Mesenchymal stem cell (in vitro differentiated cells and primary cell): ENCODE data around the gene LARP1.

Experiments
- DNase-seq: peaks from one replicate; pipeline ENCODE4 v3.0.0-alpha.2; 2013
- H2AFZ ChIP-seq: one replicate; pipeline ENCODE4 v1.6.1; 2013; ENCODE audit warnings: low read depth, mild to moderate bottlenecking, control low read depth, inconsistent platforms, low read length, moderate library complexity
- H2AK5ac ChIP-seq: 2 replicates; pipeline ENCODE4 v1.6.1; 2013; ENCODE audit warnings: low read length, moderate library complexity, mild to moderate bottlenecking, inconsistent platforms; ENCODE audit not compliant: severe bottlenecking
- H2BK120ac ChIP-seq: one replicate; pipeline ENCODE4 v1.6.1; 2013; ENCODE audit warnings: low read depth, mild to moderate bottlenecking, inconsistent platforms, low read length, moderate library complexity
- H2BK12ac ChIP-seq, 2 experiments: one replicate each; pipeline ENCODE4 v1.6.1; 2013; ENCODE audit warnings: inconsistent platforms in 2 of 2, low read length in 2 of 2, mild to moderate bottlenecking in 2 of 2, moderate library complexity in 2 of 2, control low read depth in 1 of 2
- H2BK15ac ChIP-seq: one replicate; pipeline ENCODE4 v1.6.1; 2013; ENCODE audit warnings: mild to moderate bottlenecking, low read depth, inconsistent platforms; ENCODE audit not compliant: poor library complexity, severe bottlenecking
- H2BK5ac ChIP-seq: 2 replicates; pipeline ENCODE4 v1.6.1; 2013; ENCODE audit warnings: low read depth, mild to moderate bottlenecking, low read length, control low read depth, inconsistent platforms; ENCODE audit not compliant: poor library complexity, severe bottlenecking
- H3K14ac ChIP-seq, 2 experiments: one replicate each; pipeline ENCODE4 v1.6.1; 2013; ENCODE audit warnings: inconsistent platforms in 2 of 2, low read length in 2 of 2, control low read depth in 1 of 2, mild to moderate bottlenecking in 1 of 2, moderate library complexity in 1 of 2
- H3K18ac ChIP-seq, 2 experiments: one replicate each; pipeline ENCODE4 v1.6.1; 2013; ENCODE audit warnings: inconsistent platforms in 2 of 2, low read length in 2 of 2, control low read depth in 1 of 2, low read depth in 1 of 2, mild to moderate bottlenecking in 1 of 2
- H3K23ac ChIP-seq, 2 experiments: one replicate each; pipeline ENCODE4 v1.6.1; 2013; ENCODE audit warnings: inconsistent platforms in 2 of 2, low read length in 2 of 2, mild to moderate bottlenecking in 2 of 2, moderate library complexity in 2 of 2, control low read depth in 1 of 2
- H3K27ac ChIP-seq: 2 replicates; pipeline ENCODE4 v1.5.1; 2013; ENCODE audit warnings: mild to moderate bottlenecking, moderate library complexity, low read length, control low read depth, inconsistent platforms; ENCODE audit not compliant: poor library complexity, severe bottlenecking
- H3K27me3 ChIP-seq, 2 experiments: 2 replicates each; pipeline versions ENCODE4 v1.6.1 to v1.7.0; 2013; ENCODE audit warnings: low read length in 2 of 2, mild to moderate bottlenecking in 2 of 2, moderate library complexity in 2 of 2, control low read depth in 1 of 2, inconsistent platforms in 1 of 2; ENCODE audit not compliant: control insufficient read depth in 1 of 2, insufficient read depth in 1 of 2
- H3K36me3 ChIP-seq, 2 experiments: 2 replicates each; pipeline versions ENCODE4 v1.6.1 to v1.7.0; 2013; ENCODE audit warnings: low read length in 2 of 2, control low read depth in 1 of 2, inconsistent platforms in 1 of 2, low read depth in 1 of 2, mild to moderate bottlenecking in 1 of 2; ENCODE audit not compliant: insufficient read depth in 2 of 2, control insufficient read depth in 1 of 2
- H3K4ac ChIP-seq, 2 experiments: one replicate each; pipeline ENCODE4 v1.6.1; 2013; ENCODE audit warnings: inconsistent platforms in 2 of 2, low read length in 2 of 2, mild to moderate bottlenecking in 2 of 2, moderate library complexity in 2 of 2, control low read depth in 1 of 2, low read depth in 1 of 2
- H3K4me1 ChIP-seq: 2 replicates; pipeline ENCODE4 v1.6.1; 2013; ENCODE audit warnings: low read depth, low read length, control low read depth; ENCODE audit not compliant: control insufficient read depth, insufficient read depth
- H3K4me2 ChIP-seq: 2 replicates; pipeline ENCODE4 v1.6.1; 2013; ENCODE audit warnings: low read length, mild to moderate bottlenecking, inconsistent platforms; ENCODE audit not compliant: poor library complexity, severe bottlenecking
- H3K4me3 ChIP-seq, 2 experiments: 2 replicates each; pipeline versions ENCODE4 v1.5.1 to v1.7.0; 2013; ENCODE audit warnings: low read length in 2 of 2, mild to moderate bottlenecking in 2 of 2, control low read depth in 1 of 2, low read depth in 1 of 2; ENCODE audit not compliant: insufficient read depth in 1 of 2
- H3K79me1 ChIP-seq: replicated peaks from 2 replicates; pipeline ENCODE4 v1.6.1; 2013; ENCODE audit warnings: mild to moderate bottlenecking, control low read depth, low read length, inconsistent platforms; ENCODE audit not compliant: poor library complexity, severe bottlenecking
- H3K9ac ChIP-seq: 2 replicates; pipeline ENCODE4 v1.7.0; 2013; ENCODE audit warnings: mild to moderate bottlenecking, low read length, moderate library complexity
- H3K9me3 ChIP-seq: 2 replicates; pipeline ENCODE4 v1.7.0; 2013; ENCODE audit warnings: mild to moderate bottlenecking, low read length; ENCODE audit not compliant: control insufficient read depth
- H4K8ac ChIP-seq: one replicate; pipeline ENCODE4 v1.6.1; 2013; ENCODE audit warnings: inconsistent platforms, mild to moderate bottlenecking, low read length, moderate library complexity
- H4K91ac ChIP-seq: one replicate; pipeline ENCODE4 v1.6.1; 2013; ENCODE audit warnings: mild to moderate bottlenecking, low read length, inconsistent platforms
- WGBS: methylation state at CpG from one replicate; pipeline ENCODE4 v1.1.7; 2013; ENCODE audit warnings: mixed read lengths; 5-methylcytosine and 5-hydroxymethylcytosine counted together

LARP1 gene

DNA sequence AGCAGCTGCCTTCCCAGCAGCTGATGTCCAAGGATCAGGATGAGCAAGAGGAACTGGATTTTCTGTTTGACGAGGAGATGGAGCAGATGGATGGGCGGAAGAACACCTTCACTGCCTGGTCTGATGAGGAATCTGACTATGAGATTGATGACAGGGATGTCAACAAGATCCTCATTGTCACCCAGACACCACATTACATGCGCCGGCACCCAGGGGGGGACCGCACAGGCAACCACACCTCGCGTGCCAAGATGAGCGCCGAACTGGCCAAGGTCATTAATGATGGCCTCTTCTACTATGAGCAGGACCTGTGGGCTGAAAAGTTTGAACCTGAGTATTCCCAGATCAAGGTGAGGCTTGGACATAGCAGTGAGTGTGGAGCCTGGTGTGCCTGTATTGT, 46.9 kb downstream of the LARP1 start:
- Histone ChIP-seq H4K91ac (no peak overlapping the region), H3K14ac (no peak overlapping the region), H4K8ac (no peak overlapping the region), H2BK5ac (no peak overlapping the region), H2BK120ac (no peak overlapping the region), H3K4me2 (no peak overlapping the region), H3K36me3 (peaks cover 47 to 96% of the 10 kb centered on the region in 2 experiments), H3K4me3 (no peak overlapping the region), H3K27ac (no peak overlapping the region), H3K23ac (no peak overlapping the region), H3K9me3 (no peaks in the 10 kb centered on the region), H2BK12ac (no peak overlapping the region), H2AFZ (no peak overlapping the region), H3K9ac (no peak overlapping the region), H3K79me1 (peaks cover 43% of the 10 kb centered on the region), H3K18ac (no peak overlapping the region), H2BK15ac (no peak overlapping the region), H3K27me3 (no peaks in the 10 kb centered on the region), H2AK5ac (no peak overlapping the region), H3K4me1 (peaks cover 2% of the 10 kb centered on the region), H3K4ac (no peak overlapping the region)
- no peak for DNase-seq
- over 99% methylated on average over 9 of the region's 9 CpGs for WGBS

DNA sequence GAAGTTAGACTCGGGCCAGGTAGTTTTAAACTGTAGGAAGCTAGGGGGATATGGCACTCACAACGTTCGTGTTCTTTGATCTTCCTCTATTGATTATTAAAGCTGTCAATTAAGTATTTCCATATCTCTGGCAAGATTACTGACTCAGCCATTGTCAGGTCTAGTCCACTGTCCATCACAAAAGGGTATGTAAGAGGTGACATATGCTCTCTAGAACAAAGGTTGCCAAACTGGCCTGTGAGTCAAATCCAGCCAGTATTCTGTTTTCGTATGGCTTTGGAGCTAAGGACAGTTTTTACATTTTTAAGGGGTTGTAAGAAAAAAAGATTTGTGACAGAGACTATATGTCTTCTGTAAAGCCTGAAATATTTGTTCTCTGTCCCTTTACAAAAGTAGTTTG, 51.0 kb downstream of the LARP1 start:
- no peak for DNase-seq
- Histone ChIP-seq H3K23ac (no peak overlapping the region), H2AK5ac (no peak overlapping the region), H2BK15ac (no peak overlapping the region), H3K9me3 (no peaks in the 10 kb centered on the region), H3K18ac (no peak overlapping the region), H3K36me3 (peaks cover 47 to 94% of the 10 kb centered on the region in 2 experiments), H3K4me1 (no peaks in the 10 kb centered on the region), H2BK5ac (no peak overlapping the region), H3K9ac (no peak overlapping the region), H4K8ac (no peak overlapping the region), H3K4me2 (no peak overlapping the region), H3K27ac (no peak overlapping the region), H3K27me3 (no peaks in the 10 kb centered on the region), H3K4me3 (no peak overlapping the region), H2BK120ac (no peak overlapping the region), H4K91ac (no peak overlapping the region), H3K79me1 (peaks cover 38% of the 10 kb centered on the region), H2BK12ac (no peak overlapping the region), H2AFZ (no peak overlapping the region), H3K14ac (no peak overlapping the region), H3K4ac (no peak overlapping the region)
- WGBS = 94% methylated on average over 4 of the region's 4 CpGs

DNA sequence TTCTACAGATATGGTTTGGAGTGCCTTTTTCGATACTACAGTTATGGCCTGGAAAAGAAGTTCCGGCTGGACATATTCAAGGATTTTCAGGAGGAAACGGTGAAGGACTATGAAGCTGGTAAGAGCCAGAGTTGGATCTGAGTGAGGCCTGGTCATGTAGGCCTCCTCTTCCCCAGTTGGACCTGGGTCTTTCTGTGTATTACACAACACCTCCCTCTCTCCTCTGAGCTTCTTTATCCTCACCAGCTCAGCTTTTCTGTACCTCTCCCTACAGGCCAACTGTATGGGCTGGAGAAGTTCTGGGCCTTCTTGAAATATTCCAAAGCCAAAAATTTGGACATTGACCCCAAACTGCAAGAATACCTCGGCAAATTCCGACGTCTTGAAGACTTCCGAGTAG, 56.1 kb downstream of the LARP1 start:
- no peak overlapping the region for H4K8ac ChIP-seq
- H2BK5ac ChIP-seq = no peak overlapping the region
- no peaks in the 10 kb centered on the region for H3K27me3 ChIP-seq
- H3K4ac ChIP-seq = no peak overlapping the region
- 100% methylated on average over 7 of the region's 7 CpGs for WGBS
- H3K79me1 ChIP-seq = peaks cover 33% of the 10 kb centered on the region
- no peak overlapping the region for H2BK120ac ChIP-seq
- H3K27ac ChIP-seq = no peak overlapping the region
- no peak overlapping the region for H2AK5ac ChIP-seq
- H3K9ac ChIP-seq = peak overlapping the region; percentile 61
- no peak overlapping the region for H3K14ac ChIP-seq
- H2AFZ ChIP-seq = no peak overlapping the region
- H3K18ac ChIP-seq = no peak overlapping the region
- H3K4me2 ChIP-seq = no peak overlapping the region
- no peak overlapping the region for H3K4me3 ChIP-seq
- no peak overlapping the region for H2BK12ac ChIP-seq
- no peaks in the 10 kb centered on the region for H3K9me3 ChIP-seq
- DNase-seq = no peak
- H3K36me3 ChIP-seq = peaks cover 51 to 90% of the 10 kb centered on the region in 2 experiments
- H3K4me1 ChIP-seq = peaks cover 7% of the 10 kb centered on the region
- no peak overlapping the region for H4K91ac ChIP-seq
- no peak overlapping the region for H3K23ac ChIP-seq
- H2BK15ac ChIP-seq = no peak overlapping the region

DNA sequence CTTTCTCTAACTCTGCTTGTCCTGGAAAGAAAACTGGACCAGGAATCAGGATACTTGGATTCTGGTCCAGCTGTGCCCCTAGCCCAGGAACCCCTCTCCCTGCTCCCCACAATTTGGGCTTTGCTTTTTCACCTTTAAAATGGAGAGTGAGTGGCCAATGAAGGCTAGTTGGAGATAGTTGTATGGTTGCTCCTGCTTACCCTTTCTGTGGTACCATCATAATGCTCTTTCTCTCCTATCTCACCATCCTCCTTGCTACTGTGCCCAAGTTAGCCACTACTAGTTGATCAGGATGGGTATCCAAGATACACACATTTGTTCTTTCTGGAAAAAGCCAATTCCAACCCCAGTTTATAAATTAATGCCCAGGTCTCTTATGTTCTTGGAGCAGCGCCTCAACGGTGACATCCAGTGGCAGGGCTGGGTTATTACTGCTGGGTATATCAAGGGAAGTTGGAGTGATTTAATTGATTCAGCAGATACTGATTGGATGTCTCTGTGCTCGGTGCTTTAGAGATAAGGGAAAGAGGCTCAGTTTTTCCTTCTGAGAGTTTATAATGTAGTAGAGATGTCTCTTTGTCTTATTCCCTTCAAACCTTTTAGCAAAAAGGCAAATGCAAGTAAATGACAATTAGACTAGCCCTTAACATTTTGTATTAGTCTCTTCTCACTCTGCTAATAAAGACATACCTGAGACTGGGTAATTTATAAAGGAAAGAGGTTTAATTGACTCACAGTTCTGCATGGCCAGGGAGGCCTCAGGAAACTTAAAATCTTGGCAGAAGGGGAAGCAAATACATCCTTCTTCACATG, 56.7 kb downstream of the LARP1 start:
- H2AFZ ChIP-seq = no peak overlapping the region
- peak; percentile 74 for DNase-seq
- H3K23ac ChIP-seq = no peak overlapping the region
- no peak overlapping the region for H4K8ac ChIP-seq
- H2AK5ac ChIP-seq = no peak overlapping the region
- peaks cover 57 to 90% of the 10 kb centered on the region in 2 experiments for H3K36me3 ChIP-seq
- H2BK5ac ChIP-seq = no peak overlapping the region
- H3K9ac ChIP-seq = peak overlapping the region; percentile 61
- no peak overlapping the region for H3K18ac ChIP-seq
- H2BK12ac ChIP-seq = no peak overlapping the region
- no peak overlapping the region for H3K4ac ChIP-seq
- H3K79me1 ChIP-seq = peaks cover 34% of the 10 kb centered on the region
- H2BK15ac ChIP-seq = no peak overlapping the region
- no peak overlapping the region for H3K4me3 ChIP-seq
- H4K91ac ChIP-seq = no peak overlapping the region
- H3K14ac ChIP-seq = no peak overlapping the region
- H3K27me3 ChIP-seq = no peaks in the 10 kb centered on the region
- no peak overlapping the region for H3K4me2 ChIP-seq
- H3K9me3 ChIP-seq = no peaks in the 10 kb centered on the region
- no peak overlapping the region for H2BK120ac ChIP-seq
- H3K4me1 ChIP-seq = peaks cover 7% of the 10 kb centered on the region
- no peak overlapping the region for H3K27ac ChIP-seq
- 76% methylated on average over 3 of the region's 3 CpGs for WGBS
